GM20431 (cell line): ENCODE data around the gene PIH1D1.

ENCODE experiments used
- in situ Hi-C: fragments of 300-500 bp; cut with MseI, MboI; formaldehyde crosslinking; loops from one replicate; pipeline ENCODE4 v1.15.0; 2020; ENCODE audit warnings: low sequenced_read_pairs; ENCODE audit not compliant: unreplicated experiment

PIH1D1 gene

DNA sequence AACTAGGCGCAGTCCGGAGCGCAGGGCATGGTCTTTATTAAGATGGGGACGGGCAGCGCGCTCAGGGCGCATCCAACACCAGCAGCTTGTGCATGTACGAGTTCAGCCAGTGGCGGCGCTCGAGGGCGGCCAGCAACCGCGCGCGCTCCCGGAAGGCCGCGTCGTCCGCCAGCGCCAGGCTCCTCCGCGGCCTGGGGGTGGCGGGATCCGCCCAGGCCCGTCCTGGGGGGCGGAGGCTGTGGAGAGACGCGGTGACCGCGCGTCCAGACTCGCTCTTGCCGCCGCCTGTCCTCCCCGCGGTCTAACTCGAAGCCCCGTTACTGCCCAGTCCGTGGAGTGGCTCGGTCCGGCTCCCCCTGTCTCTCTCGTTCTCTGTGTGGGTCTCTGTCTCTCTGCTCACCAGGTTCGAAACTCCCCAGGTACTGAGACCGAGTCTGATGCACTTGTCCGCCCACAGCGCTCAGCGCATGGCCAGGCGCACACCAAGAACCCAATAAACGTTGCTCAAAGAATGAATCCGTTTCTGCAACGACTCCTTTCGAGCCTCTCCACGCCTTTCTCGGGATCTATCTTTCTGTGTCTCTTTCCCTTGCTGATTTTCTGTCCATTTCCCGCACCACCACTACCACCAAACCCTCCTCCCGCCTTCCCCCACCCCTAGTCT, 29.1 kb downstream of the PIH1D1 start:
- in situ Hi-C loops = no loop called here

DNA sequence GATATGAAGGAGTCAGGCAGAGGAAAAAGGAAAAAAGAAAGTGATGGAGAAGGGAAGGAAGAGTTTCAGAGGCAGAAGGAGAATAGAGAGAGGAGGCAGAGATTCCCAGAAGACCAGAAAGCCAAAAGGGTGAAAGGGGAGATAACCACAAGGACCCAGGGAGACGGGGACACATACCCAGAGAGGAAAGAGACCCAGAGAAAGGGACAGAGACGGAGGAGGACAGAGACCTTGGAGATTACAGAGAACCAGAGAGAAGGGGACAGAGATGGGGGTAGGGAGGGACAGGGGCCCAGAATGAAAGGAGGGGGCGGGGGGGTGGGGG, 29.8 kb downstream of the PIH1D1 start:
- in situ Hi-C loops = no loop called here

DNA sequence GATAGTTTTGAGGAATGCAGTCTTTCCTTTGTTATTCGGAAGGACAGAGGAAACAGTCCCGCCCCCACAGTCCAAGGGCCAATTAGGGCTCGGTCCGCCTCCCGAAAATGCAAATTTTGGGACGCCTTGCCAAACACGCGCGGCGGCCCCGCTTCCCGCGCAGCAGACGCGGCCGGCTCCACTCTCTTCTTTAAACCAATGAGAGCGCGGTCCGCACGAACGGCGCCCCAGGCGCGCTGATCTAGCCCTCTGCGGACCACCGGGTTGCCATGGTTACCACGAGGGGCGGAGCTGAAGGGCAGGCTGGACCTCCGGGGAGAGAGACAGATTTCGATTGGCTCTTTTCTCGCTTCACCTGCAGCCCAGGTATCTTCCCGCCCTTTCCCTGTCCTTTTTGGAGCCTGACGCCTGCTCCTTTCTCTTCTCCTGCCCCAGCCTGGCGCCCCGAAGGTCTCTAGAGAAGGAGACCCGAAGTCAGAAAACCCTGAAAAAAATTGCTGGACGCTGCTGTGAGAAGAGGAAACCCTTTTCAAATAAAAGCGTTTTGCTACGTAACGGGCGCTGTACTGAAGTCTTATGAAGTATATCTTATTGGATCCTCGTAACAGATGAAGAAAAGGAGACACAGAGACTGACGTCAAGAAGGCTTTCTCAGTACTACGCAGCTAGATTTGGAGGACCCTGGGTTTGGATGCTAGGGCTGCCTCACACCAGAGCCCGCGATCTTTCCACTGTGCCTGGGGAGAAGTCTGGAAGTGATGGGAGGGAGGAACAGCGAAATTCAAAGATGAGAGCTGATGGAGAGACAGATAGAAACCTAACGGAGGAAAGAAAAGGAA, 30.4 kb downstream of the PIH1D1 start:
- in situ Hi-C loops = no loop called here

- in situ Hi-C loops = no loop called here
Observed at GRCh38 chr19:49420227-49420626, 31.4 kb downstream of the PIH1D1 start.

DNA sequence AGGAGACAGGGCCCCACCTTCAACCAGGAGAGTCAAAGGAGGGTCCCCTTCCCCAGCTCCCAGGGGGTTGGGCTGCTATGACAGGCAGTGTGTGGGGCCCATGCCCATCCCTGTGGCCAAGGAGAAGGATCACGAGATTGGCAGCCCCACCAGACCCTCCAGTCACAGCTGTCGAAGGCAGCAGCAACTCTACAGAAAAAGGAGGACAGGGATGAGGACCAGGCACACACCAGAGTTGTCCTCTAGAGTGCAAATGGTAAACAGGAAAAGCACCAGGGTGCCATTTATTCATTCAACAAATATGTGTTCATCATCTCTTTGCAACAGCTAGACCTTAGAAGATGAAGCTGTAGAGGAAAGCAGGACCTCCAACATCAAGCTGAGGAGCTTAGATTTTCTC, 32.4 kb downstream of the PIH1D1 start:
- in situ Hi-C loops = no loop called here

GRCh38 chr19:49418511-49418910, 33.1 kb downstream of the PIH1D1 start:
- in situ Hi-C loops = no loop called here

DNA sequence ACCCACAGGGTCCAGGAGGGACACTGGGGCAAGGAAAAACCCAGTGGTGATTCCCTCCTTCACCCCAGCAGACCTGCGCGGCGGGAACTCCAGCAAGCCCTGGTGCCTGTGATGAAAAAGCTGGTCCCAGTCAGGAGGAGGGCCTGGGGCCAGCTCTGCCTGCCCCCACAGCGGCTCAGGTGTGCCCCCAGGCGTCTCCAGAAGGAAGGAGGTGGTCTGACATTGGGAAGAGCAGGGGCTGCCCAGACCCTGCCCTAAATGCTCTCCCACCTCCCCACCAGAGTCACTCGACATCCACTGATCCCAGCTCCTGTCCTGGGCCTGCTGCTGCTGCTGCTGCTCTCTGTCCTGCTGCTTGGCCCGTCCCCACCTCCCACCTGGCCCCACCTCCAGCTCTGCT, 34.5 kb downstream of the PIH1D1 start:
- in situ Hi-C loops = no loop called here

GRCh38 chr19:49415810-49416200, 35.8 kb downstream of the PIH1D1 start:
- in situ Hi-C loops = no loop called here

DNA sequence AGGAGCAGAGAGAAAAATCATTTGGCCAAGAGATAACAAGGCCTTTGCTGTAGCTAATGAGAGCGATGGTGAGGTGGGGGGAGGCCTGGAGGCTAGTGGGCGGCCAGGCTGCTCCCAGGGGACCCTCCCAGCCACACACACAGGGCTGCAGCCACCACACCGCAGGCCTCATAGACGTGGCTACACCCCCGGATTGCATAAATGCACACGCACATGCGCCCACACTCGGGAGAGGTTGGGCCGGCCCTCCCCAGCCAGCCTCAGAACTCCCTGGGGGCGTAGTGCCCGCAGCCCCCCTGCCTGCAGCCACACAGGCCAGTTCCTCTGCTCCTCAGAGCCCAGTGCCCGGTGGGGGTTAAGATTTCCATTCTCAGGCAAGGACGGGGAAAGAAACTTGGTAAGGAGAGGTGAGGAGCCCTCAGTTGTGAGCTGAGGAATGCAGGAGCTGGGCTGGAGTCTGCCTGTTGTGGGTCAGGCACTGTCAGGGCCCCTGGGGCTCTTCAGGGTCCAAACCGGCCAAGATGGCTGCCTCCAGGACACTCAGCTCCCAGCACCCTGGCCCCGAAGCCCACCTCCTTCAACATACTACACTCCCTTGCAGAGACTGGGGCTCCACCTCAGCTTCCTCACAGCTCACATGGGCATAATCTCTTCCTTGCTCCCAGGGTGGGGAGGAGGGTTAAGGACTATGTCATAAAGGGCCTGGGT, 36.4 kb downstream of the PIH1D1 start:
- in situ Hi-C loops = no loop called here

GRCh38 chr19:49414256-49414655, 37.4 kb downstream of the PIH1D1 start:
- in situ Hi-C loops = no loop called here

DNA sequence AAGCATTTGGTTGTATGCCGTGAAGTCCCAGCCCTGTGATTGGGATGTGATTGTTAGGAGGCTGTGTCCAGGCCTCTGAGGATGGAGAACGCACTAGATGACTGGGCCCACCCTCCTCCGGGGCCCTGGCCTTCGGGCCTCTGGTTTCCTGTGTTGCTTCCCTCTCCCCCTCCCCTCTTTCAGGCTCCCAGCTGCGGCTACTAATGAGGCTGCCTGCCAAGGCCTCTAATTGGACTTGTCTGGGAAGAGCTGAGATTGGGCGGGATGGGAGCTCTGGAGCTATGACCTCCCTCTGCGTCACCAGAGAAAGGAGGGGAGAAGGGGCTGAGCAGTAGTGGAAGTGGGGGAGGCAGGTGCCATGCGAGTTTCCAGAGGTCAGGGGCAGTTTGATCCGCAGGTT, 38.3 kb downstream of the PIH1D1 start:
- in situ Hi-C loops = no loop called here

GRCh38 chr19:49411681-49412326, 39.8 kb downstream of the PIH1D1 start:
- in situ Hi-C loops = no loop called here

DNA sequence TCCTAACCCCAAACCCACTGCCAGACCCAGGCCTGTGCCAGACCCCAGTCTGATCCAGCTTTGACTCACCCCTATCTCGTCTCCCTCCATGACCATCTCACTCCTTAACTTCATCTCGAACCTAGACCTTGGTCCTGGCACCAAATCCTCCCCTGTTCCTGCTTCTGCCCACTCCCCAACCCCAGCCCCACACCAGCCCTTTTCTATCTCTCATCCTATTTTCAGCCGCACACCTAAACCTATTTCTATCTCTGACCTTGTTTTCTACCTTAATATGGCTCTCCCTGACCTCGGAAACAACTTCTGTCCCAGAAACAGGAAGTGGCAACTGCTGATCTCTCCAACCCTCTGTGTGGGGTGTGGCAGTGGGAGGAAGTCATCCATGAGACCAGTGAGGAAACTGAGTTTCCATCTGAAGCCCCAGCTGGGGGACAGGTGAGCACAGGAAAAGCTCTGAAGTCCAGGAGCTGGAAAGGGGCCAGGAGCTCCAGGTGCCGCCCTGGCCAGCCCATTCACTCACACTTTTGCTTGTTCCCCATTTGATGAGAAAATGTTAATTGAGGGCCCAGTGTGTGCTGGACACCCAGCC, 42.1 kb downstream of the PIH1D1 start:
- in situ Hi-C loops = no loop called here

- in situ Hi-C loops = no loop called here
Observed at GRCh38 chr19:49408816-49409440, 42.7 kb downstream of the PIH1D1 start.

- in situ Hi-C loops = no loop called here
Observed at GRCh38 chr19:49407482-49408015, 44.1 kb downstream of the PIH1D1 start.

- in situ Hi-C loops = no loop called here
Observed at GRCh38 chr19:49407079-49407478, 44.5 kb downstream of the PIH1D1 start.

GRCh38 chr19:49403404-49404187, 48.0 kb downstream of the PIH1D1 start:
- in situ Hi-C loops = no loop called here

DNA sequence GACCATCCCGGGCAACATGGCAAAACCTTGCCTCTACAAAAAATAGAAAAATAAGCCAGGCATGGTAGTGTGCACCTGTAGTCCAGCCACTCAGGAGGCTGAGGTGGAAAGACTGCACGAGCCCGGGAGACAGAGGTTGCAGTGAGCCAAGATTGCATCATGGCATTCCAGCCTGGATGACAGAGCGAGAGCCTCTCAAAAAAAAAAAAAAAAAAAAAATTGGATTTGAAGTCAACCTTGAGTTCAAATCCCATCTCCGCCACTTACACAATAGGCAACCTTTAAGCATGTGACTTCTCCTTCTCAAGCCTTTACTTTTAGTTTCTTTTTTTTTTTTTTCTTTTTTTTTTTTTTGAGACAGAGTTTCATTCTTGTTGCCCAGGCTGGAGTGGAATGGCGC, 51.6 kb downstream of the PIH1D1 start:
- in situ Hi-C loops = no loop called here

DNA sequence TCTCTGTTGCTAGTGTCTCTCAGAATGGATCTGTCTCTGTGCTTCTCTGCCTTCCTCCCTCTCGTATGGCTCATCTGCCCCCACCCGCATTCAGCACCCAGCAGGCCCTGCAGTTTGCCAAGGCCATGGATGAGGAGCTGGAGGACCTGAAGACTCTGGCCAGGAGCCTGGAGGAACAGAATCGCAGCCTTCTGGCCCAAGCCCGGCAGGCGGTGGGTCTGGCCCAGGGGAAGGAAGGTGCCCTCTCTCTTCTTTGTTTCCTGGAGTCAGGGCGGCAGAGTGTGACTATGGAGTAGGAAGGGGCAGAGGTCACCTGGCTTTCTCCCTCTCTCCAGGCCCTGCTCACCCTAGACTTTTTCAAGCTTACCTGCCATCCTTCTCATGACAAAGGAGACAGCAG, 52.7 kb downstream of the PIH1D1 start:
- in situ Hi-C loops = no loop called here
